Peyer's patch (tissue), 4 donors: ENCODE measurements around the gene SLC28A1. TPM values are rescaled to one million over a fixed set of nuclear protein-coding genes. Genes with fewer than 3 reads are reported as not detected.

Source experiments
- DNase-seq, 3 donors: peaks; one replicate each; pipeline ENCODE4 v3.0.0-alpha.2; 2017 to 2019
- H3K27ac ChIP-seq, 4 donors: fragments of 200-600 bp; sonication (generic); one replicate each; pipeline ENCODE4 v1.5.1; 2016 to 2019
- H3K27me3 ChIP-seq, 2 donors: fragments of 200-600 bp; sonication (generic); one replicate each; pipeline ENCODE4 v1.5.1; 2019
- H3K36me3 ChIP-seq, 3 donors: fragments of 200-600 bp; sonication (generic); one replicate each; pipeline ENCODE4 v1.5.1; 2016 to 2019
- H3K4me1 ChIP-seq, 4 donors: fragments of 200-600 bp; sonication (generic); one replicate each; pipeline ENCODE4 v1.5.1; 2016 to 2019
- H3K4me3 ChIP-seq, 4 donors: fragments of 200-600 bp; sonication (generic); 1 replicate in 3 of 4; 2 replicates in 1 of 4; pipeline ENCODE4 v1.5.1; 2016 to 2019; ENCODE audit warnings: mild to moderate bottlenecking in 1 of 4
- H3K9me3 ChIP-seq, 4 donors: fragments of 200-600 bp; sonication (generic); one replicate each; pipeline ENCODE4 v1.5.1; 2016 to 2019; ENCODE audit warnings: mild to moderate bottlenecking in 1 of 4
- CTCF ChIP-seq, 6 experiments: fragments of 450-650 bp in 4 of 6; fragments of 200-600 bp in 2 of 6; sonication (generic) in 1 of 6; IDR thresholded peaks; one replicate each; pipeline ENCODE4 v1.5.1; 2017 to 2019; ENCODE audit warnings: antibody characterized with exemption in 6 of 6, mild to moderate bottlenecking in 3 of 6, moderate library complexity in 1 of 6
- POLR2A ChIP-seq, 2 donors: fragments of 450-650 bp; IDR thresholded peaks; one replicate each; pipeline ENCODE4 v1.5.1; 2017; ENCODE audit warnings: antibody characterized with exemption in 2 of 2, mild to moderate bottlenecking in 2 of 2, moderate library complexity in 2 of 2
- total RNA-seq, 4 donors: library from RNA; depleted of rRNA; stranded (reverse); fragments of >200 nt; gene quantifications; one replicate each; pipeline ENCODE4 v1.1.0, GENCODE V29; 2016

The SLC28A1 gene
- total RNA-seq, 4 donors from 2014 or later: 4.1 to 111 (median 64.3) TPM

GRCh38 chr15:84887938-84888337 is 3.5 kb downstream of the SLC28A1 start:
- H3K36me3 ChIP-seq: peaks cover 0 to 4% (median 0%) of the 10 kb centered on the region in 3 donors
- TF ChIP-seq CTCF (IDR thresholded peaks at IDR 0.05) (no peak), POLR2A (IDR thresholded peaks at IDR 0.05) (no peak)
- no peaks in the 10 kb centered on the region for H3K9me3 ChIP-seq
- H3K4me3 ChIP-seq: peak overlapping the region in 2 of 4 donors; percentile 39 to 50
- DNase-seq: no peak
- H3K27ac ChIP-seq: peak overlapping the region in 1 of 4 donors; percentile 80
- peaks cover 0 to 4% (median 1%) of the 10 kb centered on the region in 4 donors for H3K4me1 ChIP-seq
- H3K27me3 ChIP-seq: no peaks in the 10 kb centered on the region

- Histone ChIP-seq H3K9me3 (no peaks in the 10 kb centered on the region), H3K4me1 (peaks cover 0 to 4% (median 1%) of the 10 kb centered on the region in 4 donors), H3K36me3 (peaks cover 0 to 4% (median 0%) of the 10 kb centered on the region in 3 donors), H3K27me3 (no peaks in the 10 kb centered on the region), H3K27ac (peak overlapping the region in 2 of 4 donors; percentile 27 to 80), H3K4me3 (peak overlapping the region in 2 of 4 donors; percentile 39 to 50)
- DNase-seq: no peak
- TF ChIP-seq CTCF (IDR thresholded peaks at IDR 0.05): no peak
- no peak for TF ChIP-seq POLR2A (IDR thresholded peaks at IDR 0.05)
Measured at GRCh38 chr15:84888639-84889038, 4.2 kb downstream of the SLC28A1 start.

GRCh38 chr15:84889313-84889990 is 5.0 kb downstream of the SLC28A1 start:
- H3K27me3 ChIP-seq: no peaks in the 10 kb centered on the region
- DNase-seq: no peak
- TF ChIP-seq CTCF (IDR thresholded peaks at IDR 0.05) (no peak), POLR2A (IDR thresholded peaks at IDR 0.05) (no peak)
- H3K27ac ChIP-seq: peak overlapping the region in 3 of 4 donors; percentile 27 to 80 (median 29)
- no peak overlapping the region for H3K4me3 ChIP-seq
- H3K4me1 ChIP-seq: peaks cover 0 to 4% (median 0%) of the 10 kb centered on the region in 4 donors
- no peaks in the 10 kb centered on the region for H3K9me3 ChIP-seq
- peaks cover 0 to 4% (median 0%) of the 10 kb centered on the region in 3 donors for H3K36me3 ChIP-seq

- DNase-seq: no peak
- no peak for TF ChIP-seq CTCF (IDR thresholded peaks at IDR 0.05)
- TF ChIP-seq POLR2A (IDR thresholded peaks at IDR 0.05): no peak
- no peaks in the 10 kb centered on the region for H3K27me3 ChIP-seq
- H3K9me3 ChIP-seq: no peaks in the 10 kb centered on the region
- H3K4me3 ChIP-seq: no peak overlapping the region
- peaks cover 0 to 4% (median 0%) of the 10 kb centered on the region in 4 donors for H3K4me1 ChIP-seq
- peaks cover 0 to 4% (median 0%) of the 10 kb centered on the region in 3 donors for H3K36me3 ChIP-seq
- peak overlapping the region in 2 of 4 donors; percentile 29 to 77 for H3K27ac ChIP-seq
Measured at GRCh38 chr15:84889991-84890669, 5.7 kb downstream of the SLC28A1 start.

GRCh38 chr15:84890670-84891162 is 6.3 kb downstream of the SLC28A1 start:
- no peak for TF ChIP-seq POLR2A (IDR thresholded peaks at IDR 0.05)
- no peak for TF ChIP-seq CTCF (IDR thresholded peaks at IDR 0.05)
- H3K36me3 ChIP-seq: peaks cover 0 to 4% (median 0%) of the 10 kb centered on the region in 3 donors
- peak in 1 of 3 donors; percentile 75 for DNase-seq
- H3K9me3 ChIP-seq: no peaks in the 10 kb centered on the region
- no peaks in the 10 kb centered on the region for H3K27me3 ChIP-seq
- peak overlapping the region in 2 of 4 donors; percentile 29 to 77 for H3K27ac ChIP-seq
- no peak overlapping the region for H3K4me3 ChIP-seq
- peaks cover 0 to 4% (median 0%) of the 10 kb centered on the region in 4 donors for H3K4me1 ChIP-seq
